SK-N-MC (cell line): Measurements from ENCODE around the gene MALAT1.
"Not testable (repeated sequence)": the region's sequence is repeated elsewhere in the genome, so short reads cannot be mapped to it uniquely, and the experiment has no call there.

Experiments used
- EZH2 ChIP-seq: fragments of 200-600 bp; sonication (generic); IDR thresholded peaks from one replicate; pipeline ENCODE4 v1.6.1; 2017; ENCODE audit warnings: antibody characterized with exemption
- POLR2AphosphoS5 ChIP-seq: IDR thresholded peaks from 2 replicates; pipeline ENCODE4 v1.6.1; 2012; ENCODE audit warnings: mild to moderate bottlenecking, low read depth, low read length, borderline replicate concordance

DNA sequence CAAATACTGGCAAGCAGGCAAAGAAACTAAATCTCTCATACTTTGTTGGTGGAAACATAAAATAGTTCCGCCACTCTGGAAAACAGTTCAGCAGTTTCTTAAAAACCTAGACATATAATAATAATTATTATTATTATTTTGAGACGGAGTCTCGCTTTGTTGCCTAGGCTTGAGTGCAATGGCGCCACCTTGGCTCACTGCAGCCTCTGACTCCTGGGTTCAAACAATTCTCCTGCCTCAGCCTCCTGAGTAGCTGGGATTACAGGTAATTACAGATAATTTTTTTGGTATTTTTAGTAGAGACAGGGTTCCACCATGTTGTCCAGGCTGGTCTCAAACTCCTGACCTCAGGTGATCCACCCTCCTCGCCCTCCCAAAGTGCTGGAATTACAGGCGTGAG, 31.5 kb upstream of the MALAT1 start:
- TF ChIP-seq EZH2, POLR2AphosphoS5: not testable (repeated sequence)
